Epithelial cell of proximal tubule (primary cell): ENCODE results near the gene HS6ST2. TPM values are rescaled to one million over a fixed set of nuclear protein-coding genes. Genes with fewer than 3 reads are reported as not detected.

Source experiments
- DNase-seq: peaks from one replicate; pipeline ENCODE4 v3.0.0-alpha.2; 2011; ENCODE audit warnings: low read depth
- H3K4me3 ChIP-seq: 2 replicates; pipeline ENCODE4 v1.5.1; 2011; ENCODE audit warnings: low read depth, mild to moderate bottlenecking, low read length
- CTCF ChIP-seq: conservative IDR thresholded peaks from 2 replicates; pipeline ENCODE4 v1.5.1; 2012; ENCODE audit warnings: low read depth, mild to moderate bottlenecking, low read length
- total RNA-seq: library from RNA; depleted of rRNA; stranded (reverse); fragments of >200 nt; gene quantifications from 2 replicates; pipeline ENCODE4 v1.2.3, GENCODE V29; 2015

Gene HS6ST2
- total RNA-seq, 1 donor from 2014 or later: 9.2 TPM

- no peak for DNase-seq
- H3K4me3 ChIP-seq: no peak overlapping the region
- no peak for TF ChIP-seq CTCF
Measured at GRCh38 chrX:132833373-132833772, 125.1 kb downstream of the HS6ST2 start.

- DNase-seq: no peak
- TF ChIP-seq CTCF: no peak
- H3K4me3 ChIP-seq: no peak overlapping the region
Measured at GRCh38 chrX:132831336-132831973, 127.0 kb downstream of the HS6ST2 start.

GRCh38 chrX:132822634-132823012 is 135.8 kb downstream of the HS6ST2 start:
- H3K4me3 ChIP-seq: no peak overlapping the region
- no peak for TF ChIP-seq CTCF
- DNase-seq: no peak

GRCh38 chrX:132821974-132822633 is 136.3 kb downstream of the HS6ST2 start:
- no peak overlapping the region for H3K4me3 ChIP-seq
- DNase-seq: no peak
- TF ChIP-seq CTCF: no peak

- TF ChIP-seq CTCF: no peak
- DNase-seq: no peak
Measured at GRCh38 chrX:132820675-132821074, 137.8 kb downstream of the HS6ST2 start.

GRCh38 chrX:132819711-132820264 is 138.6 kb downstream of the HS6ST2 start:
- no peak for DNase-seq
- no peak overlapping the region for H3K4me3 ChIP-seq
- TF ChIP-seq CTCF: no peak

More at GRCh38 chrX:132820675-132821074, 137.8 kb downstream of the HS6ST2 start:
- no peak overlapping the region for H3K4me3 ChIP-seq

GRCh38 chrX:132818638-132819037 is 139.8 kb downstream of the HS6ST2 start:
- no peak for TF ChIP-seq CTCF
- H3K4me3 ChIP-seq: no peak overlapping the region
- no peak for DNase-seq
